BE2C (cell line): ENCODE data around the gene SLAMF9.

Source experiments
- DNase-seq: peaks from one replicate; pipeline ENCODE4 v3.0.0-alpha.2; 2020
- H3K27me3 ChIP-seq: fragments of 250-450 bp; sonication (Bioruptor Pico); 2 replicates; pipeline ENCODE4 v1.5.1; 2020; ENCODE audit warnings: mild to moderate bottlenecking
- H3K36me3 ChIP-seq: fragments of 250-450 bp; sonication (Bioruptor Pico); 2 replicates; pipeline ENCODE4 v1.5.1; 2020; ENCODE audit warnings: mild to moderate bottlenecking
- H3K4me1 ChIP-seq: fragments of 250-450 bp; sonication (Bioruptor Pico); 2 replicates; pipeline ENCODE4 v1.5.1; 2020
- H3K4me3 ChIP-seq: 2 replicates; pipeline ENCODE4 v1.5.1; 2011; ENCODE audit warnings: low read depth, low read length
- H3K9me3 ChIP-seq: fragments of 250-450 bp; sonication (Bioruptor Pico); 2 replicates; pipeline ENCODE4 v1.5.1; 2020
- CTCF ChIP-seq: IDR thresholded peaks from 2 replicates; pipeline ENCODE4 v1.5.1; 2012; ENCODE audit warnings: mild to moderate bottlenecking, low read depth, low read length

SLAMF9 gene

DNA sequence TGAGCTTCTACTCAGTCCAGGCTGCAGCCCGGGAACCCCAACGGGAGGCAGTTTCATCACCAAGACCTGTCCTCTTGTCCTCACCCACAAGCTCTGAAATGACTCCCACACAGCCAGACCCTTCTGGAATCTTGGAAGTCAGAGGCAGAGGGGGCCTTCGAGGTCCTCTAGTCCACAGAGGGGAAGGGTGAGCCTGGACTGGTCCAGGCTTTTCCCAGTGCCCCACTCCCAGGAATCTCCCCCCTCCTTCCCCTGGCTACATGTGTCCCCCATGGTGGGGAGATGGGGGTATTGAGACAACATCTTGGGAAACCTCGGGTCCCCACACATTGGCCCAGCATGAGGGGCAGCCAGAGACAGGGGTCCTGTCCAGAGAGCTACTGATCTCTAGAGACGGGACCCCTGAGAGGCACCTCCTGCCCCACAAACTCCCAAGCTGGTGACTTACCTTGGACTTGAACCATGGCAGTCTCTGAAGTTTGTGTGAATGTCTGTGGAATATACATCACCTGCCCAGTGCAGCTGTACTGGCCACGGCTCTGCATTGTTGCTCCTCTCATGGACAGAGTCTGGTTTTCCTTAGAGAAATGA, 19.4 kb upstream of the SLAMF9 start:
- Histone ChIP-seq H3K36me3 (no peaks in the 10 kb centered on the region), H3K27me3 (peaks cover 19% of the 10 kb centered on the region), H3K9me3 (no peaks in the 10 kb centered on the region), H3K4me1 (no peaks in the 10 kb centered on the region), H3K4me3 (no peak overlapping the region)
- TF ChIP-seq CTCF, result no peak
- no peak for DNase-seq

DNA sequence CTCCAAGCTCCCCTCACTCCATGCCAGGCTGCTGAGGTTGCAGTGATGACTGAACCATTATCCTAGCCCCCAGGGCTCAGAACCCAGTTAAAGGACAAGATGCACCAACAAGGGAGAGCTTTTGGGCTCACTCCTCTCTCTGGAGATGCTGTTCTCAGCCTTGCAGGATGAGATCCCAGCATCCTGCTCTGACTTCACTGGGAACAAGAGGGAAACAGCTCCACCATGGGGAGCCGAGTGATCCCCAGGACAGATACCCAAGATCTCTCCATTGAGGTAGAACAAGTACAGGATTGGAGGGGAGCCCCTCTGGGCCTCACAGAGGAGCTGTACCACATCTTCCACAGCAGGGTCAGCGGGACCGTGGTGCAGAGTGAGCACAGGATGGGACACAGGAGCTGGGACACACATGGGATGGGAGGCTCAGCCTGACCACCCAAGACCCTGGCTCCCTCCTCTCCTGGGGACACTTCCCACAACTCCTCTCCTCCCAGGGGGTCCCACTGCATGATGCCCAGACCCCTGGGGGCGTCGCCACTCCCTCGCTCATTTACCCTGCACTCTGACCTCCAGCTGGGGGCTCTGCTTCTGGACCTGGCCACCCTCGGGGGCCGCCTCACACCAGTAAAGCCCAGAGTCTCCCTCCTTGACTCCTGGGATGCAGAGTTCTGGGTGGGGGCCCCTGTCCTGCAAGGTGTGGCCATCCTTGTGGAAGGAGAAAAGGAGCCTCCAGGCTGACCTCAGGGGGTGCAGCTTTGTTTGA, 18.6 kb upstream of the SLAMF9 start:
- no peak for DNase-seq
- TF ChIP-seq CTCF, result no peak
- Histone ChIP-seq H3K4me3 (no peak overlapping the region), H3K27me3 (peaks cover 18% of the 10 kb centered on the region), H3K4me1 (no peaks in the 10 kb centered on the region), H3K9me3 (no peaks in the 10 kb centered on the region), H3K36me3 (no peaks in the 10 kb centered on the region)

DNA sequence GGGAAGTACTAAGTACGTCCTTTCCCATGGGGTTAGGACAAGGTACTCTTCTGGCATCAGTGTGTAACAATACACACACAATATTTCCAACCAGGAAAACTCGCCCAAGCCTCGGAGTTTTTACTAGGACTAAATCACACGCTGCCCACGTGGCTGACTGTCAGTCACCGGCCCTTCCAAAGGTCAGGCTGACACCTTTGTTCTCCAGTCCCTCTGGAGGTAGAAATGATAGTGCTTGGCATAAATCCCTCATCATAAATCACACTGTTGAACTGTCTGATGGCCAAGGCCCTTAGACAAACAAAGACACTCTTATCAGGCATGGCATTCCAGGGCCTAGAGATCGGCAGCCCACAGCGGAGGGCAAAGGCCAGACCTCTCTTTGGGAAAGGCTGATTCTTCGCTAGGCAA, 16.9 kb upstream of the SLAMF9 start:
- no peak for DNase-seq
- peaks cover 22% of the 10 kb centered on the region for H3K27me3 ChIP-seq
- no peak overlapping the region for H3K4me3 ChIP-seq
- no peaks in the 10 kb centered on the region for H3K36me3 ChIP-seq
- H3K4me1 ChIP-seq, result no peaks in the 10 kb centered on the region
- no peaks in the 10 kb centered on the region for H3K9me3 ChIP-seq
- TF ChIP-seq CTCF, result no peak

DNA sequence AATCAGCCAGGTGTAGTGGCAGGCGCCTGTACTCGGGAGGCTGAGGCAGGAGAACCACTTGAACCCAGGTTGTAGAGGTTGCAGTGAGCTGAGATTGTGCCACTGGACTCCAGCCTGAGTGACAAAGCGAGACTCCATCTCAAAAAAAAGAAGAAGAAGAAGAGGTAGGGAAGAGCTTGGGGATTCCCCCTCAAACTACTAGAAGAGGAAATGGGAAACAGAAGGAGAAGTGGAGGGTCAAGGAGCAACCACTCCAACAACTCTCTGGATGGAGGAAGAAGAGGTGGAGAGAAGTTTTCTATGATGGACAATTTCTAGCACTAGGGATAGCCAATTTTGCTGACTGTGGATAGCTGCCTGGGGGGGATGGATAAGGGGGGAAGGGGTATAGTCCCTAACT, 14.9 kb upstream of the SLAMF9 start:
- DNase-seq, result no peak
- TF ChIP-seq CTCF, result no peak
- H3K4me3 ChIP-seq, result no peak overlapping the region
- H3K36me3 ChIP-seq, result no peaks in the 10 kb centered on the region
- H3K4me1 ChIP-seq, result no peaks in the 10 kb centered on the region
- peaks cover 23% of the 10 kb centered on the region for H3K27me3 ChIP-seq
- H3K9me3 ChIP-seq, result no peaks in the 10 kb centered on the region; the same call in 1 of the 2 replicates

GRCh38 chr1:159965263-159965662, 11.2 kb upstream of the SLAMF9 start:
- Histone ChIP-seq H3K9me3 (no peaks in the 10 kb centered on the region; the same call in 1 of the 2 replicates), H3K4me1 (no peaks in the 10 kb centered on the region), H3K4me3 (no peak overlapping the region), H3K27me3 (peaks cover 25% of the 10 kb centered on the region), H3K36me3 (no peaks in the 10 kb centered on the region)
- no peak for TF ChIP-seq CTCF
- no peak for DNase-seq

- Histone ChIP-seq H3K27me3 (peaks cover 25% of the 10 kb centered on the region), H3K4me1 (no peaks in the 10 kb centered on the region), H3K36me3 (no peaks in the 10 kb centered on the region), H3K4me3 (no peak overlapping the region), H3K9me3 (no peaks in the 10 kb centered on the region; the same call in 1 of the 2 replicates)
- TF ChIP-seq CTCF, result no peak
- DNase-seq, result no peak
These were observed 10.1 kb upstream of the SLAMF9 start for GRCh38 chr1:159964144-159964543.
